VCaP (cell line): ENCODE data around the gene PWWP2B.

ENCODE experiments used
- H3K27ac ChIP-seq: fragments of 450-650 bp; 2 replicates; pipeline ENCODE4 v1.5.1; 2017
- CTCF ChIP-seq: fragments of 450-650 bp; conservative IDR thresholded peaks from 2 replicates; pipeline ENCODE4 v1.5.1; 2017; ENCODE audit warnings: mild to moderate bottlenecking, moderate library complexity

The PWWP2B gene

GRCh38 chr10:132364594-132364970 lies 32.4 kb upstream of the PWWP2B start:
- TF ChIP-seq CTCF: no peak
- H3K27ac ChIP-seq: no peak overlapping the region

GRCh38 chr10:132365102-132365501 lies 31.9 kb upstream of the PWWP2B start:
- TF ChIP-seq CTCF: no peak
- H3K27ac ChIP-seq: no peak overlapping the region

DNA sequence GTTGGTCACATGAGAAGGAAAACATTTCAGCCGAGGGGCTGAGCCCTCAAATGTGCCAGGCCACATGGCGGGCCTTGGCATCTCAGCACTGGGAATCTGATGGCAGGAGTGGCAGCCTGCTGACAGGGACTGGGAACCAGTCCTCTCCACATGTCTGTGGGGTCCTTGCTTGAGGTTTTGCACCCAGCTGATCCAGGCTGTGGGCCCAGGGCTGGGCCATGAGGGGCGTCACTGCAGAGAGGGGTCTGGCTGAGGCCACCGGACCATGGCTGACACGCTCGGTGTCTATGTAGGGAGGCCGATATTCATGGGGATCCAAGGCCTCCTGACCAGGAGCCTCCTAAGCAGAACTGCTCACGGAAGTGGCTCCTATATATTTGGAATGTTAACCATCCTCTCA lies 31.0 kb upstream of the PWWP2B start:
- no peak overlapping the region for H3K27ac ChIP-seq
- TF ChIP-seq CTCF: no peak

GRCh38 chr10:132366499-132366898 lies 30.5 kb upstream of the PWWP2B start:
- TF ChIP-seq CTCF: no peak
- H3K27ac ChIP-seq: no peak overlapping the region

- TF ChIP-seq CTCF: no peak
- H3K27ac ChIP-seq: no peak overlapping the region
Measured at GRCh38 chr10:132368391-132368790, 28.6 kb upstream of the PWWP2B start.

GRCh38 chr10:132368881-132369635 lies 27.9 kb upstream of the PWWP2B start:
- no peak for TF ChIP-seq CTCF
- no peak overlapping the region for H3K27ac ChIP-seq

DNA sequence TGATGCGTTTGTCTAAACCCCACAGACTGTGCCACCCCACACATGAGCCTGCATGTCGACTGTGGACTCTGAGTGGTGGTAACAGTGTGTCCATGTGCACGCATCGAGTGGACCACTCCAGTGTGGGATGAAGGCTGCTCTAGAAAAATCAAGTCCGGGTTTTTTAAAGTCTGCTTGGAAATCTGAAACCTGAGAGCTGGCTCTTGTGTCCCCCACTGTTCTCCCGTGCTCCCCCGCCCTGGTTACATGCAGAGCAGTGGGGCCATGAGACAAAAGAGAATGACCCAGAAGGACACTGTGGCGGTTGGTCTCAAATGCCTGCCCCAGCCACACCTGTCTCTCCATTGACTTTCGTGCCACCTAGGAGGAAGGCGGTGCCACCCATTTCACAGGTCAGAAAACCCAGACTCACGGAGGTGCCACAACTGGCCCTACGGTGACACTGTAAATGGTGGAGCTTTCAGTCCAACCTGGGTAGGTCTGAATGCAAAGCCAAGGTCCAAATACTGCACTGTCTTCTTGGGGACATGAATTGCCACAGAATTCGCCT lies 27.3 kb upstream of the PWWP2B start:
- TF ChIP-seq CTCF: no peak
- no peak overlapping the region for H3K27ac ChIP-seq
